Fibroblast of the conjunctiva (primary cell): ENCODE measurements around the gene KLHL29.

Experiments
- DNase-seq: peaks from one replicate; pipeline ENCODE4 v3.0.0-alpha.2; 2010; ENCODE audit warnings: low read depth

Gene KLHL29

GRCh38 chr2:23697256-23698075, 312.5 kb downstream of the KLHL29 start:
- DNase-seq, result no peak

- DNase-seq, result no peak
Measured at GRCh38 chr2:23698116-23698693, 313.2 kb downstream of the KLHL29 start.

- DNase-seq, result no peak
Measured at GRCh38 chr2:23698721-23699579, 314.0 kb downstream of the KLHL29 start.

GRCh38 chr2:23699580-23699925, 314.6 kb downstream of the KLHL29 start:
- DNase-seq, result no peak

- DNase-seq, result no peak
Measured at GRCh38 chr2:23700627-23701026, 315.6 kb downstream of the KLHL29 start.

GRCh38 chr2:23703037-23703582, 318.1 kb downstream of the KLHL29 start:
- no peak for DNase-seq

GRCh38 chr2:23703583-23704385, 318.8 kb downstream of the KLHL29 start:
- no peak for DNase-seq

GRCh38 chr2:23705771-23706612, 321.0 kb downstream of the KLHL29 start:
- no peak for DNase-seq

GRCh38 chr2:23706613-23707078, 321.7 kb downstream of the KLHL29 start:
- DNase-seq, result no peak

GRCh38 chr2:23707096-23707495, 322.1 kb downstream of the KLHL29 start:
- DNase-seq, result no peak

GRCh38 chr2:23708771-23709170, 323.8 kb downstream of the KLHL29 start:
- DNase-seq, result no peak

GRCh38 chr2:23709311-23709710, 324.3 kb downstream of the KLHL29 start:
- no peak for DNase-seq

- peak; percentile 23 for DNase-seq
Measured at GRCh38 chr2:23711979-23712755, 327.2 kb downstream of the KLHL29 start.

GRCh38 chr2:23712756-23713151, 327.8 kb downstream of the KLHL29 start:
- DNase-seq, result no peak

GRCh38 chr2:23713351-23713750, 328.4 kb downstream of the KLHL29 start:
- DNase-seq, result no peak

GRCh38 chr2:23718931-23719700, 334.1 kb downstream of the KLHL29 start:
- DNase-seq, result no peak

GRCh38 chr2:23719716-23720115, 334.7 kb downstream of the KLHL29 start:
- no peak for DNase-seq

- DNase-seq, result no peak
Measured at GRCh38 chr2:23720705-23721453, 335.9 kb downstream of the KLHL29 start.
